T-helper 1 cell (primary cell): Measurements from ENCODE around the gene SPATA46.
"Not testable (repeated sequence)": the region's sequence is repeated elsewhere in the genome, so short reads cannot be mapped to it uniquely, and the experiment has no call there.

Source experiments
- DNase-seq, 5 donors: peaks; one replicate each; pipeline ENCODE4 v3.0.0-alpha.2; 2012 to 2020
- total RNA-seq, 4 donors: gene quantifications; one replicate each; lab custom pipeline; 2026; lab: John Stamatoyannopoulos, UW

SPATA46 gene, protein sequence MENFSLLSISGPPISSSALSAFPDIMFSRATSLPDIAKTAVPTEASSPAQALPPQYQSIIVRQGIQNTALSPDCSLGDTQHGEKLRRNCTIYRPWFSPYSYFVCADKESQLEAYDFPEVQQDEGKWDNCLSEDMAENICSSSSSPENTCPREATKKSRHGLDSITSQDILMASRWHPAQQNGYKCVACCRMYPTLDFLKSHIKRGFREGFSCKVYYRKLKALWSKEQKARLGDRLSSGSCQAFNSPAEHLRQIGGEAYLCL
- 0 reads per million in 4 donors for total RNA-seq

DNA sequence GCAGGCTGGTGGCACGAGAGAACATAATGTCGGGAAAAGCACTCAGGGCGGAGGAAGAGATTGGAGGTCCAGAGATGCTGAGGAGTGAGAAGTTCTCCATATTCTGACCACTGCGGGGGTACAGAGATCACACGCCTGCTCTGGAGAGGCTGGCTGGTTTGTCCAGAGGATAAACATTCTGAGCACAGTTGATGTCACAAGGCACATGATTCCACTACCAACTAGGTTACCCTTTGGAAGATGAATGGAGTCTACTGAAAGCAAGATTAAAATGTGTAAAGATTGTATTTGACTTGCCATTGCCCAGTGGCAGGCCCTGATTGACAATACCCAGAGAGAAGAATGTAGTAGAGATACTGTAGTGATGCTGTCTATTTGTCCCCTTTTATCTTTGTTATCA is at the start of gene SPATA46:
SPATA46 (minus strand) TSS at position 164 of the 400 bp plus-strand sequence; CDS start at position 100, 64 bp downstream.
- no peak for DNase-seq

DNA sequence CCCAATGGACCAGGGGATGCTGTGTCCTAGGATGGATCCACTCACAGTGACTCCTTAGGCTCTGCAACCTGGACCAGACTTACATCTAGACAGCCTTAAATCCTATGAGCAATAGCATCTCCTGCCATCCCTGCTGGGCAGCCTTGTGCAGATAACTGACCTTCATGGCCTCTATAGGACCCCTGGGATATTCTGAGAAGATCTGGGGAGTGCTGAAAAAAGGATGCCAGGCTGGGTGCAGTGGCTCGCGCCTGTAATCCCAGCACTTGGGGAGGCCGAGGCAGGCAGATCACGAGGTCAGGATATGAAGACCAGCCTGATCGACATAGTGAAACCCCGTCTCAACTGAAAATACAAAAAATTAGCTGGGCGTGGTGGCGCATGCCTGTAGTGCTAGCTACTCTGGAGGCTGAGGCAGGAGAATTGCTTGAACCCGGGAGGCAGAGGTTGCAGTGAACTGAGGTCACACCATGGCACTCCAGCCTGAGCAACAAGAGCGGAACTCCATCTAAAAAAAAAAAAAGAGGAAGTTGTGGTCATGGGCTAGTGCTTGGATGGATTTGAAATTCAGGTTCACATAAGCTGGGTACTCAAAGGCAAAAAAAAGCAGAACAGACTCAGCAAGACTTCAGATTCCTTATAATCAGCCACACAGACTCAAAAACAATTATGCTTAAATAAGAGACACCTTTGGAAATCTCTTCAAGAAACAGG is 46.2 kb upstream of the SPATA46 start:
- no peak for DNase-seq

DNA sequence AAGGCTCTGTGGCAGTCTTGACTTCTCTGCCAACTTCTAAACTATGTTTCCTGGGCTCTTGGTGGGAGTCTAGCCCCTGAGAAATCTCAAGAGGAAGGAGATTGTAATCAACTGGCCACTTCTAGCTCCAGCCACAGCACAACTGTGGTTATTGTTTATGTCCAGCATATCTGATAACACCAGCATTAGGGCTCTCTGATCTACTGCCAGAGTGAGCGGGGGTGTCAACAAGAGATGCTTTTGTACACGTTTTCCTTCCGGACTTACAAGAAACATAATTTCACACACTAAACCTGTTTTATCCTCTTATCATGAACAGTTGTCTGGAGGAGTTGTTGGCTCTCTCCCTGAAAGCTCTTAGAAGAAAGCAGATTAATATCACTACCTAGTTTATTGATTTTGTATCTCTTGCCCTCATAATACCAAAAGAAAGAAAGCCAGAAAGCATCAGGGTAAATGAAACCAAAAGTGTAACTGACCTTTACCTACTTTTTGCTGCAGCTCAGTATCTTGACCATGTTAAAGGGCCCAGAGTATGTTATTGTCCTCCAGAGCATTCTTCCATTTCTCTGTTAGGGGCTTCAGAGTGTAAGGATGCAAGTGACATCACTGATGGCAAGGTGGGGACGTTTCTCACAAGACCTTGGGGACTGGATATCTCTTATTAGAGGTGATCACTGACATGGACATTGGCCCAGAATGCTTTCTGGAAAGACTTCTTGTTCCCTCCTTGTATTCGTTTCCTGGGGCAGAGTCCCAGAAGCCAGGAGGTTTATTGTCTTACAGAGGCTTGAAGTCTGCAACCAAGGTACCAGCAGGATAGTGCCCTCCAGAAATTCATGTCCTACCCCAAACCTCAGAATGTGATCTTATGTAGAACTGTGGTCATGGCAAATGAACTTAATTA is 44.9 kb upstream of the SPATA46 start:
- no peak for DNase-seq

DNA sequence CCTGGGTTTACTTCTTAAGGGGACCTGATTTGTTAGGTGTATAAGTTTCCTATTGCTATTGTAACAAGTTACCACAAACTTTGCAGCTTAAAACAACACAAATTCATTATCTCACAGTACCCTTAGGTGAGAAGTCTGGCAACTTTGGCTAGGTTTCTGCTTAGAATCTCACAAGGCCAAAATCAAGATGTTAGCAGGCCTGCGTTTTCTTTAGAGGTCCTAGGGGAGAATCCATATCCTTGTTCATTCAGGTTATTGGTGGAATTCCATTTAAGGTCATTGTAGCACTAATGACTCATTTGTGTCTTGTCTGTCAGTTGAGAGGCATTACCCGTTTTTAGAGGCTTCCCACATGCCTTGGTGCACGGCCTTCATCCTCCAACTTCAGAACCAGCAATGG is 43.5 kb upstream of the SPATA46 start:
- DNase-seq = no peak

- DNase-seq = not testable (repeated sequence)
Measured at GRCh38 chr1:162419450-162419931, 42.8 kb upstream of the SPATA46 start.

- not testable (repeated sequence) for DNase-seq
Measured at GRCh38 chr1:162418584-162418983, 41.9 kb upstream of the SPATA46 start.

DNA sequence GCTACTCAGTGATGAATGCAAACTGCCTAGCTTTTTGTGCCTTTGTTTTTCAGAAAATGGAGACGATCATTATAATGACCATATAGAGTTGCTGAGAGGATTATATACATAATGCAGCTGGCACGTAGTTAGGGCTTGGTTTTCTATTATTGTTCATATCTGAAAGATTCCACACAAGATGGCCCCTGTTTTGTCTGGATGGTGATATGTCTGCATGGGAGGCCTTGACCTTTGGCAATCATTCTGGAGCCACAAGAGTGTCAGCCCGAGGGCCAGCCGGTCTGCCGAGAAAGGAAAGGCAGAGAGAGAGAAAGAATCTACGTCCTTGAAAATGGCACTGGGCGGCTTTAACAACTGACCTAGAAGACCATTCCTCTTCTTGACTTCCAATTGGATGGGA is 41.0 kb upstream of the SPATA46 start:
- no peak for DNase-seq

DNA sequence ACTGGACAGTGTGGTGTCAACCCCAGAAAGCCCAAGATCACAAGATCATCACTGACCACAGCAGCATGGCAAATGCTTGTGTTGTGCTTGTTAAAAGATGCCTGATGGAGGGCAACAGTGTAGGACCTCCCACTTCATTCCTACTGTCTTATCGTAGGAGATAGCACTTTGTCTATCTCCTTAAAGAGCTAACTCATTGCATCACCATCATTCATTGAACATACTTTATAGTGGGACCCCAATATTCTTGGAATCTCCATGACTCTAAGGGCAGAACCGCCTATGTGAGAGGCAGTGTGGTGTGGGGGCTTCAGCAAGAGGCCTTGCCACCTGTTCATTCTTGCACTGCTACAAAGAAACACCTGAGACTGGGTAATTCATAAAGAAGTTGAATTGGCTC is 40.3 kb upstream of the SPATA46 start:
- no peak for DNase-seq

- no peak for DNase-seq
Measured at GRCh38 chr1:162416215-162416614, 39.6 kb upstream of the SPATA46 start.

DNA sequence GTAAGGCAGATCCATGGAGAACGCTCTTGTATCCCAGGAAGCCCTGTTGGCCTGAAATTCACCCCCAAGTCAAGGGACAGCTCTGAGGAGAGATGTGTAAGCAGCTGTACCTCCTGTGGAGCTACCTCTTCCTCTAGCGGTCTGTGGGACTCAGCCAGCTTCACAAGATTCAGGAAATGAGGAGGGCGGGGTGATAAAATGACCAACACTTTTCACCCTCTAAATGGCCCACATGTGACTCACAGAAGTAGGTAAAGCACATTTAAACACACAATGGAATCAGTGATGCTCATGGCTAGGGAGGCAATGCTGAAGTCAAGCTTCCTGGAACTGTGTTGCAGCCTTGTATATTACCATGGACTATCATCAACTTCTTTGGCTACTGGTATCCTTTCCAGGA is 35.3 kb upstream of the SPATA46 start, which contains the start of gene SH2D1B:
SH2D1B (minus strand) TSS at position 135 of the 400 bp plus-strand sequence; CDS start at position 15, 120 bp downstream.
- no peak for DNase-seq

DNA sequence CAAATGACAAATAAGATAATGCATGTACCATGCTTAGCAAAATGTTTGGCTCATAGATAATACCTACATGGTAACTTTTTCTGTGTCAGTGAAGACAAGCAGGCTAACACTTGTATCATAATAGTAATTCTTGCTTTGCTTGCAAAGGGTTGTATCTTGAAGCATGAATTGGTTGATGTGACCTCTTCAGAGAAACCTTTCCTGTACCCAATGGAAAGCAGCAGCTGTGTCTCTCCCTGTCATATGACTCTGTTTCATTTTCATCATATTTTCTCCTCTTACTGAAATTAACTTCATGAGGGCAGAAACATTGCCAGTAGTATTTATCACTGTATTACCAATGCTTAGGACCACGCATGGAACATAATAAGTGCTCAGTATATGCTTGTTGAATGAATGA is 30.9 kb upstream of the SPATA46 start:
- no peak for DNase-seq

DNA sequence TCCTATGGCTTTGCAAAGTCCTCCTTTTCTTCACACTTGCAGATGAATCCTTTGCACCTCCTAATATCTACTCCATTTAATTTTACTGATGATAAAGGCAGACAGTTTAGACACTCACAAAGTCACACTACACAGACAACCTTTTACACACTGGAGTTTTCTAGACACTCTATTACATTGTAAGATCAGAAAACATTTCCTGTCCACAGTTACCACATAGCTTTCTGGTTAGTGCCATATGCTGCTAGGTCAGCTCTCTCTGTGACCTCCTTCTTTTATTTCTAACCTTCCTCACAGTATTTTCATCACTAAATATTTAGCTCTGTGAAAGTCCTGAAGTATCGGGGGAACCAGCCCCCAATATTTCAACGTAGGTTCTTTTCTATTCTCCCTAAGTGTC is 30.2 kb upstream of the SPATA46 start:
- no peak for DNase-seq

- no peak for DNase-seq
Measured at GRCh38 chr1:162405800-162406199, 29.1 kb upstream of the SPATA46 start.

DNA sequence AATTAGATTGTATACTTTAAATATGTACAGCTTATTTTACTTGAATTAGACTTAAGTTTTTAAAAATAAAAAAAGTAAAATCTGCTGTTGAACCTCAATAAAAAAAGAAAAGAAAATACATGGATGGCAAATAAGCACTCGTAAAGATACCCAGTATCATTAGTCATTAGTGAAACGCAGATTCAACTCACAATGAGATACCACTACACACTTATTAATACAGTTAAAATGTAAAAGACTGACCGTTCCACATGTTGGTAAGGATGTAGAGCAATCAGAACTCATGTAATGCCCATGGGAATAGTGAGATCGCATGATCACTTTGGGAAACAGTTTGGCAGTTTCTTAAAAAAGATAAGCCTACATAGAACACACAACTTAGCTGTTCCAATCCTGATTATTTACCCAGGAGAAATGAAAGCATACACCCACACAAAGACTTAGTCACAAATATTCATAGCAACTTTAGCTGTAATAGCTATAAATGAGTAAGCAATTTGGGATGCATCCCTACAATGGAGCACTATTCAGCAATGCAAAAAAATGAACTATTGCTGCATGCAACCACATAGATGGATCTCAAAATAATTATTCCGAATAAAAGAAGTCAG is 28.0 kb upstream of the SPATA46 start:
- DNase-seq = no peak

DNA sequence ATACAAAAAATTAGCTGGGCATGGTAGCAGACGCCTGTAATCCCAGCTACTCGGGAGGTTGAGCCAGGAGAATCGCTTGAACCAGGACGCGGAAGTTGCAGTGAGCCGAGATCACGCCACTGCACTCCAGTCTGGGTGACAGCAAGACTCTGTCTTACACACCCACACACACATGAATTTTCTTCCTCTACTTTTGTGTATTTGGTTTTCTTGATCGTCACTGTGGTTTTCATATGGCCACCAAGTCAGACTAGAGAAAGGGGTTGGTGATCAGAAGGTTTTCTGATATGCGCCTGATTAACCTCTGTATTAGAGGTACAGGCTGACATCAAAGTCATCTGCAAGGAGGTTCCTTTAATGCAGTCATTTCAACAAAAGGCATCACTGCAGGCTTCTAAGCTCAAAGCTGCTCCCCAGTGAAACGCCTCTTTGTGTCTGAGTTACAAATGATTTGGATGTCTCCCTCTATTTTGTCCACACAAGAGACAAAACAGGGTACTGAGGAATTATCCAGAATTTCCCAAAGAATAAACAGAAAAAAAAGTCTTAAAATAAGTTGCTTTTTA is 24.2 kb upstream of the SPATA46 start:
- DNase-seq = no peak

DNA sequence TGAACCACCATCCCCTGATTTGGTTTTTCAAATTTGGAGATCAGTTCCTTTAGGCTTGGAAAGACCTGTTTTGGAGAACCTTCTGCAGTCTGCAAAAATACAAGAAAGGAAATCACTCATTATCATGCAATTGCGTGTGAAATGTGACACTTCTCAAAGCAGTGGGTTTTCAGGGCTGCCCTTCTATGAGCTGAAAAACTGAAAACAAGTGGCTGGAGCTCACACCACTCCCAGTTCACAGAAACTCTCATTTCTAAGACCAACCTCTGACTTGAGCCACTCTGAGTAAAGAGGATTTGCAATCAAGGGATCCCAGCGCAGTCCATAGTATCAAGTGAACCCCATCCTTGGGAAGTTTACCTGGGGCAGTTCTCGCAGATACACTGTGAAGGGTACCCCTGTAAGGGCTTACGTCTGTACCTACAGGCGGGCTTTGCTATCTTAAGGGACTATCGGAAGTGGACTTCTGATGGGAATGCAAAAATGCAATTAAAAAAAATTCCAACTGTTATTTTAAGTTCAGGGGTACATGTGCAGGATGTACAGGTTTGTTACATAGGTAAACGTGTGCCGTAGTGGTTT is 22.4 kb upstream of the SPATA46 start:
- DNase-seq = no peak

DNA sequence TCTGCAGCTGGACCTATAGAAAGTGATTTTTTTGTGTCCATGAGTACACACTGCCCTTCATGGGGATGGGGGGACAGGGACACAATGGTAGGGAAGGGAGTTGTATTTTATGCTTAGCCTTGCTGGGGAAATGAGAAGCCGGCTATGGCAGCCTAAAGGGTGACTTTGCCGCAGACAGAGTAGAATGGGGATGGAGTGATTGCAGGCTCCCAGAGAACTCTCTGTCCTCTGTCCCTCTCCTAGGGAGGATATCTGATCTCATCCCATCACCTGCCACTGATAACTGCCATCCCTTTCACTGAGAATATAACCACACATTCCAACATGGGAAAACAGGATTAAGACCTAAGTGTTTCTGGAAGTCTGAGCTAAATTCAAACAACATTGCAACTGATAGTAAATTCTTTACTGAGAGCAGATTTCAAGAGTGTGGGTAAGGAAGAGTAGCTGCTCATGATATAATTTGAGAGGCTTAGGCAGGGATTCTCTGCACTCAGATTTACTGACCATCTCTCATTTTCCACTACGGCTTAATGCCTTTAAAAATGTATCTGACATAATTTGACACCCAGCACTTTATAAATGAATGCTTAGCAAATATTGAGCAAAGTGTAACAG is 21.4 kb upstream of the SPATA46 start:
- no peak for DNase-seq

DNA sequence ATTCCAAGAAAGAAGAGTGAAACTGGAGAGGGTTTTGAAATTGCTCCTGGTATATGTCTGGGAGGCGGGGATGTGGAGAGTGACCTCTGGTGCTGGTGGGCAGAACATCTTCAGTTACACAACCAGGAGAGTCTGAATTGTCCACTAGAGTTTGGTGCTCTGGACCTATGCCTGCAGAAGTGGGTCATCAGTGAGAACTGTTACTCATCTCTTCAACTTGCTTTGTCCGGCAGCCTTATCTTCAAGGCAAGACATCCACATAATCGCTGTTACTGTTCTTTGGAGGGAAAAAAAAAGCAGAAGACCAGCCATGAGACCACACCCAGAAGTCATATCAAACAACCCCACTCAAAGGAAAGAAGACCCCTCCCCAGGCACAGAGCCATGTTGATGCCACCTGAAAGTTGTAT is 20.4 kb upstream of the SPATA46 start:
- DNase-seq = no peak

DNA sequence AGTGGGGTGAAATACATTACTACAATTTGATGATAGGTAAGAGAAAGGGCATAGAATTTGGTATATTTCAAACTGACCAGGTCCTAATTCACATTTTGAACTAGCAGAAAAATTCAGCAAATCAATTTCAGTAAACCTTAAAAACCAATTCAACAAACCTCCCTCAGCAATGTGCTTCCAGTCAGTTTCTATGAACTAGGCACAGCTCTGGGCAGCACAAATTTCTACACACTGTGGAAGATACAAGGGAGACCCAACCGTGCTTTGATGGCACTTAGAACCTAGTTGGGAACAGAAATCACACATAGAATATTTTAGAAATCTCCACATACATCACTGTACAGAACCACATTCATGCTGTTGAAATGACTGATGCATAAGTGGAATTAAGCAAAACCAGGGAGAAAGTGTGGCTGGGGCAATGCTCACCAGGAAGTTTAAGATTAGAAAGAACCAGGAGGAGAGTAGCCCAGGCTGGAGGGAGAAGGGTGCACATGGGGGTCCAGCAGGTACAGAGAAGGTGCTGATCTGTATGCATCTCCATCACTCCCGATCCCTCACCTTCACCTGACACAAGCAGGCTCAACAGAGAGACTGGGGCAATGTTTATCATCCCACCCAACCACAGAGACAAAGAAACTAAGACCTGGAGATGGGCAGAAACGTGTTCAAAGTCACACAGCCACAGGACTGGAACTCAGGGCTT is 19.7 kb upstream of the SPATA46 start:
- no peak for DNase-seq

DNA sequence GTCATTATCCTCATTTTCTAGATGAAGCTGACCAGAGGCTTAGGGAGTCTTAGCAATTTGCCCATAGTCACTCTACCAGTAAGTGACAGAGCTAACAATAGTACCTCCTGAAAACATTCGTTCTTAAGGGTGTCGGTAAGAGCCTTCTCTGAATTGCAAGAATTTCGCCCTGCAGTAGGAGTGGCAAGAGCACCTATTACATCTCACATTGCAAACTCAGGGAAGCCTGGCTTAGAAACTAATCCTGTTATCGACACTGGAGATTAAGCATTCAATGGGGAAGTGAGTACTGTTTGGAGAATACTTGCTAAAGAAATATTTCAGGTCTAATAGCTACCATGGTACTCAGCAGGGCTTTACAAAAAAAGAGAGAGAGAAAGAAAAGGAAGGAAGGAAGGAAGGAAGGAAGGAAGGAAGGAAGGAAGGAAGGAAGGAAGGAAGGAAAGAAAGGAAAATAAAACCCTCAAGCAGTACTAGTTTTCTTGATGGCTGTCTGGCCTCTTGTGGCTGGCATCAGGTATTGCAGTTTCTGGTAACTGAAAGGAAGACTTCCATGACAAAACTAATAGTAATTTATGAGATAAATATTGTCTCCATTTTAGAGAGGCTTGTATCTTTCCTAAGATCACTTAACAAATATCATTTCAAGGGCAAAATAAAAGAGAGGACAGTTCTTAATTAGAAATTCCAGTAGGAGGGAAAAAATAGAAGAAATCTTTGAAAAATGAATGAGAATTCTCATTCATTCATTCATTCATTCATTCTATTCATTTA is 15.3 kb upstream of the SPATA46 start:
- no peak for DNase-seq
